ENCODE results near the gene EPN2. TPM values are rescaled to one million over a fixed set of nuclear protein-coding genes. Genes with fewer than 3 reads are reported as not detected.

The EPN2 gene
- total and polyA plus RNA-seq, 4 donors, result 5.6 to 23.8 (median 12.2) TPM

GRCh38 chr17:19370493-19370960 is 133.4 kb downstream of the EPN2 start:
- H3K4me1 ChIP-seq (ENCODE audit: control insufficient read depth in 4 of 4, insufficient read depth in 4 of 4, low read length in 3 of 4), result peaks cover 0 to 4% (median under 1%) of the 10 kb centered on the region in 4 donors
- no peaks in the 10 kb centered on the region for H3K9me3 ChIP-seq (ENCODE audit: control insufficient read depth in 4 of 4, low read length in 3 of 4)
- H3K27ac ChIP-seq (ENCODE audit: low read depth in 1 of 2, low read length in 2 of 2), result no peak overlapping the region
- TF ChIP-seq, protein P1, sequence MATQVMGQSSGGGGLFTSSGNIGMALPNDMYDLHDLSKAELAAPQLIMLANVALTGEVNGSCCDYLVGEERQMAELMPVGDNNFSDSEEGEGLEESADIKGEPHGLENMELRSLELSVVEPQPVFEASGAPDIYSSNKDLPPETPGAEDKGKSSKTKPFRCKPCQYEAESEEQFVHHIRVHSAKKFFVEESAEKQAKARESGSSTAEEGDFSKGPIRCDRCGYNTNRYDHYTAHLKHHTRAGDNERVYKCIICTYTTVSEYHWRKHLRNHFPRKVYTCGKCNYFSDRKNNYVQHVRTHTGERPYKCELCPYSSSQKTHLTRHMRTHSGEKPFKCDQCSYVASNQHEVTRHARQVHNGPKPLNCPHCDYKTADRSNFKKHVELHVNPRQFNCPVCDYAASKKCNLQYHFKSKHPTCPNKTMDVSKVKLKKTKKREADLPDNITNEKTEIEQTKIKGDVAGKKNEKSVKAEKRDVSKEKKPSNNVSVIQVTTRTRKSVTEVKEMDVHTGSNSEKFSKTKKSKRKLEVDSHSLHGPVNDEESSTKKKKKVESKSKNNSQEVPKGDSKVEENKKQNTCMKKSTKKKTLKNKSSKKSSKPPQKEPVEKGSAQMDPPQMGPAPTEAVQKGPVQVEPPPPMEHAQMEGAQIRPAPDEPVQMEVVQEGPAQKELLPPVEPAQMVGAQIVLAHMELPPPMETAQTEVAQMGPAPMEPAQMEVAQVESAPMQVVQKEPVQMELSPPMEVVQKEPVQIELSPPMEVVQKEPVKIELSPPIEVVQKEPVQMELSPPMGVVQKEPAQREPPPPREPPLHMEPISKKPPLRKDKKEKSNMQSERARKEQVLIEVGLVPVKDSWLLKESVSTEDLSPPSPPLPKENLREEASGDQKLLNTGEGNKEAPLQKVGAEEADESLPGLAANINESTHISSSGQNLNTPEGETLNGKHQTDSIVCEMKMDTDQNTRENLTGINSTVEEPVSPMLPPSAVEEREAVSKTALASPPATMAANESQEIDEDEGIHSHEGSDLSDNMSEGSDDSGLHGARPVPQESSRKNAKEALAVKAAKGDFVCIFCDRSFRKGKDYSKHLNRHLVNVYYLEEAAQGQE (IDR thresholded peaks at IDR 0.05), result no peak
- peak in 1 of 2 donors; percentile 13 for TF ChIP-seq RXRA (IDR thresholded peaks at IDR 0.05)
- H3K4me3 ChIP-seq (ENCODE audit: low read depth in 1 of 3, low read length in 3 of 3), result no peak overlapping the region
- peak; percentile 32 for DNase-seq (ENCODE audit: low spot score)
- 73% methylated on average over 7 of the region's 7 CpGs for WGBS
- no peaks in the 10 kb centered on the region for H3K36me3 ChIP-seq (ENCODE audit: control insufficient read depth in 4 of 4, insufficient read depth in 3 of 4, low read depth in 1 of 4, low read length in 3 of 4)
- H3K9ac ChIP-seq (ENCODE audit: low read depth in 1 of 2, low read length in 2 of 2), result no peak overlapping the region
- H3K27me3 ChIP-seq (ENCODE audit: control insufficient read depth in 4 of 4, insufficient read depth in 4 of 4, low read length in 3 of 4), result no peaks in the 10 kb centered on the region

GRCh38 chr17:19371259-19372010 is 134.3 kb downstream of the EPN2 start:
- DNase-seq (ENCODE audit: low spot score), result peak; percentile 12
- no peak overlapping the region for H3K27ac ChIP-seq (ENCODE audit: low read depth in 1 of 2, low read length in 2 of 2)
- H3K4me1 ChIP-seq (ENCODE audit: control insufficient read depth in 4 of 4, insufficient read depth in 4 of 4, low read length in 3 of 4), result peaks cover 0 to 4% (median under 1%) of the 10 kb centered on the region in 4 donors

More at GRCh38 chr17:19371259-19372010, 134.3 kb downstream of the EPN2 start:
- TF ChIP-seq SP1 (IDR thresholded peaks at IDR 0.05) (no peak), RAD21 (IDR thresholded peaks at IDR 0.05) (no peak), MAX (IDR thresholded peaks at IDR 0.05) (no peak), FOXA1 (IDR thresholded peaks at IDR 0.05) (no peak), GABPA (IDR thresholded peaks at IDR 0.05 in 1 of 2, conservative IDR thresholded peaks at IDR 0.05 in 1 of 2) (no peak), HNF4A (conservative IDR thresholded peaks at IDR 0.05) (no peak), TAF1 (conservative IDR thresholded peaks at IDR 0.05) (no peak), HNF4G (IDR thresholded peaks at IDR 0.05) (no peak), RXRA (IDR thresholded peaks at IDR 0.05) (no peak), CTCF (IDR thresholded peaks at IDR 0.05; ENCODE audit: low read depth, low read length, missing input control) (no peak), NR2F2 (IDR thresholded peaks at IDR 0.05) (no peak)
- TF ChIP-seq, protein P2, sequence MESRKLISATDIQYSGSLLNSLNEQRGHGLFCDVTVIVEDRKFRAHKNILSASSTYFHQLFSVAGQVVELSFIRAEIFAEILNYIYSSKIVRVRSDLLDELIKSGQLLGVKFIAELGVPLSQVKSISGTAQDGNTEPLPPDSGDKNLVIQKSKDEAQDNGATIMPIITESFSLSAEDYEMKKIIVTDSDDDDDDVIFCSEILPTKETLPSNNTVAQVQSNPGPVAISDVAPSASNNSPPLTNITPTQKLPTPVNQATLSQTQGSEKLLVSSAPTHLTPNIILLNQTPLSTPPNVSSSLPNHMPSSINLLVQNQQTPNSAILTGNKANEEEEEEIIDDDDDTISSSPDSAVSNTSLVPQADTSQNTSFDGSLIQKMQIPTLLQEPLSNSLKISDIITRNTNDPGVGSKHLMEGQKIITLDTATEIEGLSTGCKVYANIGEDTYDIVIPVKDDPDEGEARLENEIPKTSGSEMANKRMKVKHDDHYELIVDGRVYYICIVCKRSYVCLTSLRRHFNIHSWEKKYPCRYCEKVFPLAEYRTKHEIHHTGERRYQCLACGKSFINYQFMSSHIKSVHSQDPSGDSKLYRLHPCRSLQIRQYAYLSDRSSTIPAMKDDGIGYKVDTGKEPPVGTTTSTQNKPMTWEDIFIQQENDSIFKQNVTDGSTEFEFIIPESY (IDR thresholded peaks at IDR 0.05), result no peak
- TF ChIP-seq, protein P1 (IDR thresholded peaks at IDR 0.05), result no peak
- TF ChIP-seq, protein P3, sequence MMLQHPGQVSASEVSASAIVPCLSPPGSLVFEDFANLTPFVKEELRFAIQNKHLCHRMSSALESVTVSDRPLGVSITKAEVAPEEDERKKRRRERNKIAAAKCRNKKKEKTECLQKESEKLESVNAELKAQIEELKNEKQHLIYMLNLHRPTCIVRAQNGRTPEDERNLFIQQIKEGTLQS (IDR thresholded peaks at IDR 0.05), result no peak
- 90% methylated on average over 7 of the region's 7 CpGs for WGBS
- Histone ChIP-seq H3K27me3 (ENCODE audit: control insufficient read depth in 4 of 4, insufficient read depth in 4 of 4, low read length in 3 of 4) (no peaks in the 10 kb centered on the region), H3K9ac (ENCODE audit: low read depth in 1 of 2, low read length in 2 of 2) (no peak overlapping the region), H3K4me3 (ENCODE audit: low read depth in 1 of 3, low read length in 3 of 3) (no peak overlapping the region), H3K9me3 (ENCODE audit: control insufficient read depth in 4 of 4, low read length in 3 of 4) (no peaks in the 10 kb centered on the region), H3K36me3 (ENCODE audit: control insufficient read depth in 4 of 4, insufficient read depth in 3 of 4, low read depth in 1 of 4, low read length in 3 of 4) (no peaks in the 10 kb centered on the region)

Data from liver (tissue), 9 donors.